OCI-LY3 (cell line): ENCODE measurements around the gene RAB6A.

Experiments
- H2AFZ ChIP-seq: fragments of 200-600, 300-600 bp; shearing (Covaris generic); 2 replicates; pipeline ENCODE4 v1.6.0; 2014; ENCODE audit warnings: antibody characterized with exemption, low read depth, low read length
- H3K27ac ChIP-seq: fragments of 200-600, 300-600 bp; sonication (generic); 2 replicates; pipeline ENCODE4 v1.5.1; 2014; ENCODE audit warnings: mild to moderate bottlenecking, low read length, moderate library complexity, mixed read lengths
- H3K27me3 ChIP-seq: fragments of 200-600, 300-600 bp; sonication (generic); 2 replicates; pipeline ENCODE4 v1.6.1; 2014; ENCODE audit warnings: low read depth, low read length, mixed read lengths
- H3K36me3 ChIP-seq: fragments of 200-600, 300-600 bp; sonication (generic); replicated peaks from 2 replicates; pipeline ENCODE3; 2014; ENCODE audit warnings: low read depth, low read length, mixed read lengths
- H3K4me1 ChIP-seq: fragments of 300-600, 200-600 bp; sonication (generic); 2 replicates; pipeline ENCODE4 v1.6.1; 2014; ENCODE audit warnings: low read length, mixed read lengths
- H3K4me2 ChIP-seq: fragments of 200-600, 300-600 bp; sonication (generic); 2 replicates; pipeline ENCODE4 v1.6.1; 2014; ENCODE audit warnings: low read length, mixed read lengths
- H3K4me3 ChIP-seq: fragments of 300-600, 200-600 bp; sonication (generic); 2 replicates; pipeline ENCODE4 v1.5.1; 2014; ENCODE audit warnings: antibody characterized with exemption, mild to moderate bottlenecking, low read length, moderate library complexity
- H3K79me2 ChIP-seq: fragments of 300-600, 200-600 bp; shearing (Covaris generic); 2 replicates; pipeline ENCODE4 v1.6.1; 2014; ENCODE audit warnings: mild to moderate bottlenecking, low read length, mixed read lengths
- H3K9ac ChIP-seq: fragments of 300-600, 200-600 bp; shearing (Covaris generic); 2 replicates; pipeline ENCODE4 v1.6.0; 2014; ENCODE audit warnings: mild to moderate bottlenecking, low read length, moderate library complexity
- H3K9me3 ChIP-seq: fragments of 200-600, 300-600 bp; shearing (Covaris generic); 2 replicates; pipeline ENCODE4 v1.6.1; 2014; ENCODE audit warnings: low read length, mixed read lengths; ENCODE audit not compliant: insufficient read depth
- H4K20me1 ChIP-seq: fragments of 200-600, 300-600 bp; sonication (generic); 2 replicates; pipeline ENCODE4 v1.6.1; 2016; ENCODE audit warnings: low read length, mixed read lengths; ENCODE audit not compliant: insufficient read depth
- CTCF ChIP-seq: fragments of 200-600, 300-600 bp; sonication (generic); IDR thresholded peaks from 2 replicates; pipeline ENCODE4 v1.5.1; 2014; ENCODE audit warnings: antibody characterized with exemption, low read length, low read depth
- EZH2phosphoT487 ChIP-seq: fragments of 200-600 bp; shearing (Covaris generic); IDR thresholded peaks from 2 replicates; pipeline ENCODE4 v1.6.1; 2018; ENCODE audit warnings: antibody characterized with exemption, mixed run types, low read depth

The RAB6A gene

GRCh38 chr11:73645972-73646631 lies 114.8 kb downstream of the RAB6A start, which contains the start of gene PLEKHB1:
Gene PLEKHB1, plus strand, starts transcription at chr11:73646581. Its CDS starts 28 bp downstream, at chr11:73646609.
- Histone ChIP-seq H3K4me2 (peak within 1 kb of the TSS; percentile 91), H3K9me3 (no peaks in the 10 kb centered on the region), H3K79me2 (no peaks in the 10 kb centered on the region), H2AFZ (peak within 1 kb of the TSS; percentile 87), H3K4me1 (peaks cover 10% of the 10 kb centered on the region; the same call in 1 of the 2 replicates), H3K36me3 (no peaks in the 10 kb centered on the region), H4K20me1 (no peaks in the 10 kb centered on the region), H3K27me3 (0 out of 2 replicates have a peak, but pooled peaks cover 5% of the 10 kb centered on the region), H3K4me3 (peak within 1 kb of the TSS; percentile 77), H3K9ac (no peak within 1 kb of the TSS), H3K27ac (no peak within 1 kb of the TSS)
- TF ChIP-seq EZH2phosphoT487 (no peak), CTCF (no peak)

- Histone ChIP-seq H3K9ac (no peak overlapping the region), H3K79me2 (no peaks in the 10 kb centered on the region), H3K36me3 (no peaks in the 10 kb centered on the region), H3K4me2 (no peak overlapping the region), H4K20me1 (no peaks in the 10 kb centered on the region), H3K27me3 (peaks cover 9% of the 10 kb centered on the region; the same call in 1 of the 2 replicates), H3K4me1 (peaks cover 10% of the 10 kb centered on the region; the same call in 1 of the 2 replicates), H3K27ac (no peak overlapping the region), H3K4me3 (no peak overlapping the region), H3K9me3 (no peaks in the 10 kb centered on the region), H2AFZ (no peak overlapping the region; the same call in 1 of the 2 replicates)
- no peak for TF ChIP-seq EZH2phosphoT487
- TF ChIP-seq CTCF, result no peak
Observed at GRCh38 chr11:73645121-73645969, 115.5 kb downstream of the RAB6A start.

GRCh38 chr11:73641668-73642067 lies 119.2 kb downstream of the RAB6A start:
- peaks cover 9% of the 10 kb centered on the region; the same call in 1 of the 2 replicates for H3K27me3 ChIP-seq
- H3K36me3 ChIP-seq, result no peaks in the 10 kb centered on the region
- H3K4me3 ChIP-seq, result no peak overlapping the region
- H3K9me3 ChIP-seq, result no peaks in the 10 kb centered on the region
- no peaks in the 10 kb centered on the region for H4K20me1 ChIP-seq
- no peak overlapping the region for H3K9ac ChIP-seq
- no peaks in the 10 kb centered on the region for H3K4me1 ChIP-seq
- no peak overlapping the region for H3K4me2 ChIP-seq
- no peaks in the 10 kb centered on the region for H3K79me2 ChIP-seq
- no peak overlapping the region for H3K27ac ChIP-seq
- H2AFZ ChIP-seq, result no peak overlapping the region
- TF ChIP-seq EZH2phosphoT487 (no peak), CTCF (no peak)

GRCh38 chr11:73640592-73640991 lies 120.3 kb downstream of the RAB6A start:
- H3K9me3 ChIP-seq, result no peaks in the 10 kb centered on the region
- H3K36me3 ChIP-seq, result no peaks in the 10 kb centered on the region
- no peak overlapping the region for H3K9ac ChIP-seq
- TF ChIP-seq CTCF (no peak), EZH2phosphoT487 (no peak)
- H4K20me1 ChIP-seq, result no peaks in the 10 kb centered on the region
- no peak overlapping the region for H3K4me3 ChIP-seq
- no peak overlapping the region for H3K4me2 ChIP-seq
- H3K4me1 ChIP-seq, result no peaks in the 10 kb centered on the region
- peaks cover 9% of the 10 kb centered on the region; the same call in 1 of the 2 replicates for H3K27me3 ChIP-seq
- H3K79me2 ChIP-seq, result no peaks in the 10 kb centered on the region
- H3K27ac ChIP-seq, result no peak overlapping the region
- H2AFZ ChIP-seq, result no peak overlapping the region; the same call in 1 of the 2 replicates
